Measurements from ENCODE around the gene LDLRAD4.

The LDLRAD4 gene

DNA sequence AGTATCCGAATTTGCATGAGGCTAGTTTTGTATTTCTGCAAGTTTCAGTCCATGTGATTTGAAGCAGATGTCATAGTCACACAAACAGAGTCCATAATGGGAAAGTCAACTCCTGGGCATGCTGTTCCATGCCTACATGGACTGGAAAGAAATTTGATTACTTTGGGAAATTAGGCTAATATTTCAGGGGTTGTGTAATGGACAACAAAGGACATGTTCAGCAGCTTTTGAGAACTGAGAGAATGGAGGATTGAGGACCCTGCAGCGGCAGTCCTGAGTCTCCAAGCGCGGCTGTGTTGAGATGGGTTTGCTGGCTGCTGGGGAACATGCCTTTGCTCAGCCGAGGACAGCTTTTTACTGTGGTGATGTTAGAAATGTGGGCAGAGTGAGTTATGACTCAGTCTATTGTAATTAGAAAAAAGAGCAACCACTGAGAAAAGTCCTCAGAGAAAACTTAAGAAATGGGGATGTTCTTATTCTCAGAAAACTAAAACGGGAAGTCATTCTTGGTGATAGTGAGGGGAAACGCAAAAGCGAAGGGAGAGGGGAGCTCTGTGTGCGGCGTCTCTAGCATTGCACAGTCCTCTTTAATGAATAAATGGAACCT lies 358.6 kb downstream of the LDLRAD4 start:
- peak; percentile 32 for DNase-seq (ENCODE audit: low spot score)

DNA sequence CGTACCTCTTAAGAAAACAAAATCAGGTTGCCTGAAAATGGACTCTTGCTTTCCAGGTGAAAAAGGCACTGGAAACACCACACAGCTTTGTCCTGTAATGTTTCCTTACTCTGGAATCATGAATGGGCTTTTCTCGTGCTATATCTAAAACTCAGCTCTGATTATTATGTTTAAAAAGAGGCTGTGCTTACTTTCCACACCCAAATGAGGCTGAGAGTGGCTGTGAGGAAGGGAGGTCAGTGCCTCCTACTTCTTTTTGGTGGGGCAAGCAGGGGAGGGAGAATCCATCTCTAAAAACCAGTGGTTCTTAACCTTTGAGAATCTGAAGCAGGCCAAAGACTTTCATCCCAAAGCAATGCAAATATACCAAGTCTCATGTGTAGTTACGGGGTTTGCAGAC lies 359.2 kb downstream of the LDLRAD4 start:
- no peak for DNase-seq (ENCODE audit: low spot score)

DNA sequence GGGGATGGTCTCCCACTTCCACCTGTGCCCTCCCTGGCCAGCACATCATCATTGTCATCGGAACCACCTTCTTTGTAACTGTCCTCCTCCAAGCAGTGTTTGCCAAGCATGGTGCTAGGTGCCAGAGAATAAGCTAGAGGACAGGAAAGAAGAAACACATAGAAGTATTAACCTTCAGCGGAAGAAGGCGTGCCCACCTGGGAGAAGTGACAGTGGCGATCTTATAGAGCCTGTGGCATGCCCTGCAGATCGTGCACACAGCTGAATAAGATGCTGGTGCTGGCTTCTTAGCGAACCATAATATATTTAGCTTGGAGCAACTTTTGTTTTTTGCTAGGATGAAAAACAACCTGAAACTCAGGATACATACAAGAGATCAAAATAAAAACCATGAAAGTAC lies 359.8 kb downstream of the LDLRAD4 start:
- DNase-seq (ENCODE audit: low spot score): no peak

DNA sequence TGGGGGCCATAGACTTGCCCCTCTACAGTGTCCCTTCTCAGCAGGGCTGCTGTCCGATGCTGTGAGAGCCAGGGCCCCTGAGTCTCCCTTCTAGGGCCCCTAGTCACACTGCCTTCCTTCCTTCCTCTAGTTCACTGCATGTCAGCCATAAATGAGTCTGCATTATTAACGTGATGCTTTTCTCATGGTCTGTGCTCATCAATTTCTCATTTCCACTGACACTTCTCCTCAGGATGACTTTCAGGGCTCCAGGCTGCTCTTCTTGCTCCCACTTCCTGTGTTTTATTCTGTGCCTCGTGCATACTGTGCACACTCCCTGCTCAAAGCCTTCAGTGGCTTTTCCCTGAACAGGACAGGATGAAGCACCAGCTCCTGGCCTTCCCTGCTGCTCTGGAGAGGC lies 361.3 kb downstream of the LDLRAD4 start:
- DNase-seq (ENCODE audit: low spot score): no peak

DNA sequence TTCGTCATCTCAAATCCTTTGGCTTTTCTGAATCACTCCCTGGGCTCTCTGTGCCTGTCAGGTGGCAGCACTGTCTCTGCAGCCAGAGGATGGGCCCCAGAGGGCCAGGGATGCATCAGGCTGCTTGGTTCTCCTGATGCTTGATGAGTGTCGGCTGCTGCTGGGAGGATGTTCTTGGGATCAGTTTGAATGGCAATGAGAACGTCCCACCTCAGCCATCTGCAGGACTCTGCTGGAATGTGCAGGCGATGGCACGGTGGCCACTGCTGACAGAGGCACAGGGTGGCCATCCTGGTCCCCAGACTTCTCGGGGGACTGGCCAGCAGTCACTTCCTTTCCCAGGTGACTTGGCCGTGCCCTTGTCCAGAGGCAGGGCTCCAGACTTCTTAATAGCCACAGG lies 361.8 kb downstream of the LDLRAD4 start:
- DNase-seq (ENCODE audit: low spot score): no peak

DNA sequence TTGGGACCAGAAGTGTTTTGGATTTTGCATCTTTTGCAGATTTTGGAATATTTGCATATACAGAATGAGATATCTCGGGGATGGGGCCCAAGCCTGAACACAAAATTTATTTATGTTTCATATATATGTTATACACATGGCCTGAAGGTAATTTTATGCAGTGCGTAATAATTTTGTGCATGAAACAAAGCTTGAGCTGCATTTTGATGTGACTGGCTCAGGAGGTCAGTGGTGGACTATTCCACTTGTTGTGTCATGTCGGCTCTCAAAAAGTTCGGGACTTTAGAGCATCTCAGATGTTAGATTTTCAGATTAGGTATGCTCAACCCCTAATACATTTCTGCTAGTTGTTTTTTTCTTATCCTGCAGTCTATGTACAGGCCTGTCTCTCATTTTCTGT lies 362.4 kb downstream of the LDLRAD4 start:
- DNase-seq (ENCODE audit: low spot score): no peak

DNA sequence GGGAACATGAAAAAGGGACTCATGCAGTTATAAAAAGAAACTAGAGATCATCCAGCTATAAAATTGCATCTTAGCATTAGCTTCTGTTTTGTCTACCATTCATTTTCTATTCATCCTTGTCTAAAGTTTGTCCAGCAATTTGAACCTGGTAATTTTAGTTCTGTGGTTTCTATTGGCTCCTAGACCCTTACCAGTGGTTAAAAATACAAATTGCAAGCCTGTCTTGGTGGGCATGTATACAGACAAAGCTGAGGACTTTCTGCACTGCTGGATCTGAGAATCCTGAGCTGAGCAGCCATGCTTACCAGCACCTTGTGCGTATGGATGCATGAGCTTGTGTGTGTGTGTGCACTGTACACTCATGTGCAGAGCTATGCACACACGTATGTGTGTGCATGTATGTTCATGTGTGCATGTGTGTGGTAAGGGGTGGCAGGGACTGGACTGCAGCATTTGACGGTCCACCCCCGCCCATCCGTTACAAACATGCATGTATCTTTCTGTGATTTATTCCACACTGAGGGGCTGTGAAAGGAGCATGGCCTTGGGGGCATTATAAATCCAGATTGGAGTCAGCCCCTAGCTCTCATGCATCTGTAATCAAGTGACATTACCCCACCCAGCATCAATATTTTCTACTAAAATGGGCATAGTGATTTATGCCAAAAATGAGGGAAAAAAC lies 363.1 kb downstream of the LDLRAD4 start:
- DNase-seq (ENCODE audit: low spot score): no peak

DNA sequence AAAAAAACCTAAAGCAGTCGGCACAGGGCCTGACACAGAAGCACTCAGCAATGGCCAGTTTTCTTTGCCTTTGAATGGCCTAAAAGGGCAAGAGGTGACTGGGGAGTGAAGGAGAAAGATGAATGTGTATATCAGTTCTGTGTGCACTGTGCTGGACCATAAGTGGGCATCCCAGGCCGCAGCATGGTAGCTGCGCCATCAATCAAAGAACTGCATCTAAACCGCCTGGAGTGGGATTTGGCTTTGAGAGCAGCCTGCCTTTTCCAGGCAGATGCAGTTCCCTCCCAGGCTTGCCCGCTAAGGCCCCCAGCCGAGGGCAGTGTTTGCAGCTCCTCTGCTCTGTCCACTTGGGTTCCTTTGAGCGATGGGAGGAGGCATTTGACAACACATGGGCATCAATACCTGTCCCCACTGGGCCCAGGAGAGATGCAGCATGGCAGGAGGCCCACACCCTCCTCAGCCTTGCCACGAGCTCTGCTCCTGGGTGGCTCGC lies 363.7 kb downstream of the LDLRAD4 start:
- DNase-seq (ENCODE audit: low spot score): no peak

DNA sequence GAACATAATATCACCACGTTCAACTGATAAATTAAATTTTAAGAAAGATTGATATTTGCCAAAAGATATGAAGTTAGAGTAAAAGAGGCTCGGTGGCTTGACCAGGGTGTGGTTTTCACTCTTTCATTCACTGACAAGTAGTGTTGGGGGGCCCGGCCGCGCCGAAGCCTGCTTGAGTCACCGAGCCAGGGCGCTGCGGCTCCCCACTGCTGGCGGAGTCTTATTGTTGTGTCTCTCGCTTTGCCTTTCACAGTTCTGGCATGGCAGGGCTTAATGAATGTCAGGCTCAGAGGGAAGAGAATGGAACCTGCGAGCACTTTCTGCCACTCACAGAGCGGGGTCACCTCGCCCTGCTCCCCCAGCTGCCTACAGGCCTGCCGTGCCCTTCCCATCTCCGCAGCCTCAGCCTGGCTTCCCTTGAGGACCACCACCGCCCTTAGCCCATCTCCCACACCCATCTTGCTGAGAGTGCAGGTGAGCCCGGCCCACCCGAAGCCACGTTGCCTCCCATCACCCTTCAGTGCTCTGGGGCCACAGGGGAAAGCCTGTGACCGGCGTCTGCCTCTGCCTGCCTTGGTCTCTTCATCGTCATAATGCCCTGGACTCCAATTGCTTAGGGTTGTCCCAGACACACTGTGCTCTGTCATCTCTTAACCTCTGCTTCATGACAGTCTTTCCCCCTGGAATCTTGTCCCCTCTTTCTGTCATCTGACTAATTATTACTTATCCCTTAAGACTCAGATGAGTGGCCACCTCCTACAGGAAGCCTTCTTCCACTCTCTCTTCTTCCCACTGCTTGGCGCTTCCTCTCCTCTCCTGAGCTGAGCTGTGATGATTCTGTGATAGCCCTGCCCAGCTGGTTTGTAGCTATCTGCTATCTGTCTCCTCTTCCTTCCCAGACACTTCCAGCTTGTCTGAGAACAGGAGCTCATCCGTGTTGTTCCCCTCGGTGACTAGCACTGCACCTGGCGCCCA lies 365.3 kb downstream of the LDLRAD4 start:
- DNase-seq (ENCODE audit: low spot score): no peak

DNA sequence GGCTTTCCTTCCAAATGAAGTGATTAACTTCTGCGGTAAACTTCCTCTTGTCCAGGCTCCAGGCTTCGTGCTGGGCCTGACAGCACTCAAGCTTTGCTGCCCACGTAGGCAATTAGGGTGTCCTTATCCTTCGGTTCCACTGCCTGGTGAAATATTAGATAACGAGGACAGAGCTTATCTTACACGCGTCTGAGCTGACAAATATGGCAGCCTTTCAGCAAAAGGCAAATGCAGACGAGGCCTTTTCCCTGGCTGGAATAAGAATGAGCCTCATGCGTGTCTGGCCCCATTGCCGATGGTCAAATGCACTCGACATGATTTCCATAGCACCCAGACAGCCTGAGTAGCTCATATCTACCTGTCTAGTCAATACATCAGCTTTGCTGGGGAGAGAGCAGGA lies 366.3 kb downstream of the LDLRAD4 start:
- no peak for DNase-seq (ENCODE audit: low spot score)

DNA sequence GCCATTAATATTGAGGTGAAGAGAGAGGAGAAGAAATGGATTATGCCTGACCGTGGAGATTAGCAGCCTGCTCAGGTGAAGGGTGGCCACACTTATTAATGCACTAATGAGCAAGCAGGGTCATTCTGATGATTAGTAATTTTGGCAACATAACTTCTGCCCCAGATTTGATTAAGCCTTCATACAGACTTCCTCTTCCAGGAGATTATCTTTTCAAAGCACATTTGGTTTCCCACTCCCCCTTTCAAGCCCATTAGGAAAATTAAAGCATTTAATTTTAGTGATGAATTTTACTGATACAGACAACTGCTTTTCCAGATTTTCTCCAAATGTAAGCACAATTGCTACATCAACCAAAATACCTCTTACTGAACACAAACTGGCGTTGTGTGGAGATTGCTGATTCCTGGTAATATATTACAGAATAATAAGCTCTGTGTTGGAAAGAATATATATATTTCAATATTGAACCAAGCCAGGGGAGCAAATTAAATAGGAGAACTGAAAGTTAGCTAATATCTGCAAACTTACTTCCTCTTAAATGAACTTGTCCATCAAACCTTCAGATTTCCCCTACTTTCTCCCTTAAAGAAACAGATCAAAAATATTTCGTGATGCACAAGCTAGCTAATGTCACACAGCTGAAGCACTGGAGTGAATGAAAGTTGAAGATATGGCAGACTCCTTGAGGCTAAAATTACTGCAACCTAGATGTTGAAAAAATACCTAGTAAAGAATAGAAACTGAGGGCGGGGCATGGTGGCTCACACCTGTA lies 367.0 kb downstream of the LDLRAD4 start:
- DNase-seq (ENCODE audit: low spot score): peak; percentile 47

DNA sequence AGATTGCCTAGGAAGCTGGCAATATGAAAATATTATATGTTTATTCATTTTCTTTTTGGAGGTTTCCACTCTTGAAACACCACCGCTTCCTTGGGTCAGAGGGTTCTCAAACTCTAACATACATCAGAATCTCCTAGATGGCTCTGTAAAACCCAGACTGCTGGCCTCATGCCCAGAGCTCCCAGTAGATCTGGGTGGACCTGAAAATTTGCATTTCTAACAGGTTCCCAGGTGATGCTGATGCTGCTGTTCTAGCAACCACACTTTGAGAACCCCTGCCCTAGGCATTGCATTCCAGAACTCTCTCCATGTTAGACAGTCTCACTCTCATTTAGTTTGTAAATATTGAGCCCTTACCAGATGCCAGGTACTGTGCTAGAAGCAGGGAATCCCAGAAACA lies 368.4 kb downstream of the LDLRAD4 start:
- DNase-seq (ENCODE audit: low spot score): no peak

DNA sequence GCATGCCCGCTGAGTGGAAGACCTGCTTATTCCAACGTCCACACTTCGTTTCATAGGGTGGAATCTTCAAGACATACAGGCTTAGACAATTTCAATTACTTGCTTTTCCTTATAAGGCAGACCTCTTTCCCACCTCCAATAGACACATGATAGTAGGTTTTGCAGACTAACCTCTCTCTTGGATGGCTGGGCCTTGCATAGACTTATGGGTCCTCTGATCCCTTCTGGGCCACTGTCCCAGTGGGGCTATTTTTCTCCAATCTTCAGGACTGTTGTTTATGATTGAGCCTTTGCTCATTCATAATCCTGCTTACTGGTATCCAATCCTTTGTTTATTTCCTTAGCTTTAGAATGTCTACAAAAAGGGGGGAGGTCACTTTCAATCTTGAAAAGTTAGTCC lies 368.9 kb downstream of the LDLRAD4 start:
- DNase-seq (ENCODE audit: low spot score): no peak

DNA sequence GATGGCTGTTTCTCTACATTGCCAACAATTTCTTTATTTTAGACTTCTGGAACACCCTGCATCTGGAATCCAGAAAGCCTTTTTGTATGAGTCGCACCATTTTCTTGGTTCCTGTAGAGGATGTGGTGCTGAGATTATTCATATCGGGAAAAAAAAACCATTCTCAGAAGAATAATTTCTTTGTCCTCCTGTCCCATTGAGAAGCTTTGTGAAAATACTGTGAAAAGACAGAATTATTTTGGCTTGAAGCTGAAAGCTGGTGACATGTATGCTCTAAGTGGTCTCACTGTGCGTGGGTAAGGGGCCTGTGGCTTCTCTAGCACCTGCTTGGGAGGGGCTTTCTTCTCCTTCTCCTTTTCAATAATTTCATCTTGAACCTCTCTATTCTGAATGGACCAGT lies 369.4 kb downstream of the LDLRAD4 start:
- DNase-seq (ENCODE audit: low spot score): no peak

DNA sequence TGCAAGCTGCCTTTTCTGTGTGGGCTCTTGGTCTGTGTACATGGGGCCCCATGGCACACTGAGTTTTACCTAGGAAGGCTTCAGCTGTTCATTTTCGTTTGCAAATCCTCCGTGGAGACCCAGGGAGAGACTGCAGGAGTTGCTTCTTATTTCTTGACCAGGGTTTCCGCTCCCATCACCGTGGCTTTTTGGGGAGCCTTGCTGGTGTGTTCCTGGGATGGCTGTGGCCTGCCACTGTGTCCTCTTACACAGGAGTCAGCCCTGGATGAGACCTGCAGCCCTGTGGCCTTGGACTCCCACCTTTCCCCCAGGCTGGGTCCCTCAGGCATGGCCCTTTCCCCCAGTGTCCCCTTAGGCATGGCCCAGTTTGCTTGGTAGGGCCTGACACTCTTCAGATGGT lies 370.8 kb downstream of the LDLRAD4 start:
- DNase-seq (ENCODE audit: low spot score): no peak

DNA sequence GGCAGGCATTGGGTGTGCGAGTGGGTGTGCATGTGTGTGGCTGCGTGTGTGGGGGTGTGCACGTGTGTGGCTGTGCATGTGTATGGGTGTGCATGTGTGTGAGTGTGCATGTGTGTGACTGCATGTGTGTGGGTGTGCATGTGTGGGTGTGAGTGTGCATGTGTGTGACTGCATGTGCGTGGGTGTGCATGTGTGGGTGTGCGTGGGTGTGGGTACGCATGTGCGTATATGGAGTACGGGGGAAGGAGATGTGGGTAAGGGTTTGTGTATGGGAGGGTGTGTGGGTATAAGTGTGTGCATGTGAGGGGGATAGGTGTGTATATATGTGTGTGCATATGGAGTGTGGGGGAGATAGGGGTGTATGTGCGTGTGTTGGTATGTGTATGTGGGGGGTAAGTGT lies 371.4 kb downstream of the LDLRAD4 start:
- no peak for DNase-seq (ENCODE audit: low spot score)

DNA sequence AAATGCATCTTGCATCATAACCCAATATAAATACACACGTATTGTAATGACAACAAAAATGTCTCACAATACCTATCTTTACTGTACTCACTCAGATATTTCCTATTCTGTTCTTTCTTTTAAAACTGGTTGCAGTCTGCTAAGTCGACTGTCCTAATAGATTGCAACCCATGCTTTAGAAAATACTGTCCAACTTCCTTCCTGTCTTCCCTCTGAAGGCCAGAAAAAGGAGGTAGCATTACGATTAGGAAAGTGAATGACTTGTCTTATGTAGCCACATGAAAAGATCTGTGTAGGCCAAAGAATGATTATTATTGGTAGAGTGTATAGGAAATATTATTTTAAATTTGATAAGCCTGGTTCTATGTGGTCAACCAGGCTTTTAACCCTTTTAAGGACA lies 373.7 kb downstream of the LDLRAD4 start:
- no peak for DNase-seq (ENCODE audit: low spot score)

DNA sequence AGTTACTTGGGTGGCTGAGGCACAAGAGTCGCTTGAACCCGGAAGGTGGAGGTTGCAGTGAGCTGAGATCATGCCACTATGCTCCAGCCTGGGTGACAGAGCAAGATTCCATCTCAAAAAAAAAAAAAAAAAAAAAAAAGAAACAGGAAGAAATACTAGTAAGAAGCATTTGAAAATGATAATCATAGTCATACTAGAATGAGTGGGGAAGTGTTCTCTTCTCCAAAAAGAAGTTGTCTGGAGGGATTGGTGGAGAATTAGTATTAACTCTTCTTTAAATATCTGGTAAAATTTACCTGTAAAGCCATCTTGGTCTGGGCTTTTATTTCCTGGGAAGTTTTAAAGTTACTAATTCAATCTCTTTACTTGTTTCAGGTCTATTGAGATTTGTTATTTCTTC lies 376.0 kb downstream of the LDLRAD4 start:
- no peak for DNase-seq (ENCODE audit: low spot score)

DNA sequence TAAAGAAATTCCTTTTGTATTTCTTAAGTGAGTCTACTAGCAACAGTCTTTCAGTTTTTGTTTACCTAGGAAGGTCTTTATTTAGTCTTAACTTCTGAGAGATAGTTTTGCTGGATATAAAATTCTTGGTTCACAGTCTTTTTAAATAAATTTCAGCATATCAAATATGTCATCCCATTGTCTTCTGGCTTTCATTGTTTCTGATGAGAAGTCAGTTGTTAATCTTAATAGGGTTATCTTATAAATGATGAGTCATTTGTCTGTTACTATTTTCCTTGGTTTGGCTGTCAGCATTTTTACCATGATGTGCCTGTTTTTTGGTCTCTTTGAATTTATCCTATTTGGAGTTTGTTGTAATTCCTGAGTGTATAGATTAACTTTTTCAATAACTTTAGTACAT lies 378.5 kb downstream of the LDLRAD4 start:
- no peak for DNase-seq (ENCODE audit: low spot score)

DNA sequence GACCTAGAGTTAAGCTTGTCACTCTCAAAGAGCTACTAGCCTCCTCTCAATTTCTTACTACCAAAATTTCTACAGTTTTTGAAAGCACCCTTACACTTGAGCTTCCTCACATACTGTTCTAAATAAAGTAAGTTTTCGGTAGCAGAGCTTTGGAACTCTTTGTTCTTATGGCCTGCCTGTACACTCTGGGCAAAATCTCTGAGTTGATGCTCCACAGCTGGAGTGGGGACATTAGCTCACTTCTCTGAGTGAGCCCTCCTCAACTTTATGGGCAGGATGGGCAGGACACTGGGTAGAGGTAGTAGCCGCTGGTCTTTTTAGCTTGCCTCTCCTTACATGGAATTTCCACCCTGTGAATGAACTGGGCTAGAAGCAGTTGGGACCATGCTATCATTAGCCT lies 380.0 kb downstream of the LDLRAD4 start:
- DNase-seq (ENCODE audit: low spot score): no peak

DNA sequence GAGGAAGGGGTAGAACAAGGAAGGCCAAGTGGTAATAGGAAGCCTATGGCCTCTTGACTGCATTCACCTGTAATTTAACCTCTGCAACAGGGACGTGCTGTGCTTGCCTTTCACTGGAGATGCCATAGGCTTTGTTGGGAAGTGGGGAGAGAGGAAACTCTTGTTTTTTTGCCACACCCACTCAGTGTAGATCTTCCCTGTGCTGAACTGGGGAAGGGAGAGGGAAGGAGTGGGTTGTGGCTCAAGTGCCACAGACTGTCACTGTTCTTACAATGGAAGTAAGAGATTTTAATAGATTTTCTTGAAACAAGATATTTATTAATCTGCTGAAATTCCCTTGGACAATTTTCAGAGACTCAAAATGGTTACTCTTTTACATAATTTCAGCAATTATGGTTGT lies 380.5 kb downstream of the LDLRAD4 start:
- no peak for DNase-seq (ENCODE audit: low spot score)

Measured in germinal center (tissue), 1 donor.